ENCODE results near the gene MEF2A.
A peak's percentile ranks its signal among the peaks of the same experiment; 100 is the strongest.
"Not testable (repeated sequence)": the region's sequence is repeated elsewhere in the genome, so short reads cannot be mapped to it uniquely, and the experiment has no call there.

Gene MEF2A

GRCh38 chr15:99656205-99656604 is 90.4 kb downstream of the MEF2A start:
- DNase-seq: no peak

GRCh38 chr15:99657996-99658395 is 92.2 kb downstream of the MEF2A start:
- DNase-seq: no peak

- no peak for DNase-seq
Measured at GRCh38 chr15:99662903-99663302, 97.1 kb downstream of the MEF2A start.

GRCh38 chr15:99666073-99666472 is 100.3 kb downstream of the MEF2A start:
- not testable (repeated sequence) for DNase-seq

- no peak for DNase-seq
Measured at GRCh38 chr15:99668533-99669182, 102.9 kb downstream of the MEF2A start.

DNA sequence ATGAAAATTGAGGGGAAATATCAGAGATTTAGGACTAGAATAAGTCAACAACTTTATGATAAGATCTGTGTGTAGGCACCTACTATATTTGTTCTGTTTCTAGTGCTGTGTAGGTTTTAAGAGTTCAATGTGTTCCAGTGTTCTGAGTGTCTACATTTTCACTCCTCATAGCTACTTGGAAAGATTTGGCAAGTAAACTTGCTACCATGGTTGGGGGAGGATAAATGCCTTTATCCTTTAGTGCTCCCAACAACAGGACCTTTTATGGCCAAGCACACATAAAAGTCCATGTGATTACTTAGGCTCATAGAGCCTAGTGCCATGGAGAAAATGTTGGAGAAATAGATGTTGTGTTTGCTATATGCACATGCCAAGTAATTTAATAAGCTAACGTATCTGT is 103.5 kb downstream of the MEF2A start:
- DNase-seq: no peak

DNA sequence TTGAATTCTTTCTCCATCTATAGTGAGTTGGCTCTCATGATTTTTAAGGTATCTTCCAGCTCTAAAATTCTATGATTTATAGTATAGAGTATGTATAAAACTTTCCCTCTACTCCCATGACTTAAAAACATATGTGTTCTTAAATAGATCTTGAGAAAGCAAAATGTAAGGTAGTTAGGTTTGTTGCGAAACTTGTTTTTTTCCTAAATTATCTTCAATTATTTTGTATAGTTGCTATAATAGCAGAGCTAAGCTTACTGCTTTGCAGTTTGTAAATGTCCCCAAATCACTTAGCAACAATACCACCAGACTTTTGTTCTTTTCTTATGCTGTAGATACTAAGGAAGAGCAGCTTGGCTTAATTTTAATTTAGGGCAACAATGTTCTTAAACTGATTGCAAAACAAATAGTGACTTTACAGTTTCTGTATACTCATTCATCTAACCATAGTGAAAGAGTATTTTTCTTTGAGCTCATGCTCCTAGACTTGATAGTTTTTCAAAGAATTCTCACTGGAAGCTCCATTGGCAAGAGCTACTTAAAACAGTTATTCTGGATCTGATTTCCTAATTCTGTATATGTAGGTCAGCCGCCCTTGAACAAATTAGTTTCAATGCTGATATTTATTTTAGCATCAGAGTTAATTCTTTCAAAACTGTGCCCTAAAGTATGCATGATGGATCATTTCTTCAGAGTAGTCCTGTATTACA is 106.3 kb downstream of the MEF2A start:
- DNase-seq: no peak

DNA sequence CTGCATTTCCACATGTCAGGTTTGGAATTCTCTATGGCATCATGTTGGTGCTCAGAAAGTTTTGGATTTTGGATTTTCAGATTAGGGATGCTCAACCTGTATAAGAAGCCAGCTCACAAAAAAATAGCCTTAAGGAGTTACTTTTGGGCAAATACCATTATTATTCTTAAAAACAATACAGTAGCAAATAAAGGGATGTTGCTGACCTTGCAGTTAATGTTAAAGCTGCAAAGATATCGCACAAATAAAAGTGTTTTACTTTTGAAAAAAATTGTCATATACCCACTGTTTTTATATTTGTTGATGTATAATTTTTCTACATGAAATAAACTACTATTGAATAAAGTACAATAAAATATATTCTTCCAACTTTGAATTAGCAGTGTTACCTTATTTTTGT is 107.3 kb downstream of the MEF2A start:
- no peak for DNase-seq

DNA sequence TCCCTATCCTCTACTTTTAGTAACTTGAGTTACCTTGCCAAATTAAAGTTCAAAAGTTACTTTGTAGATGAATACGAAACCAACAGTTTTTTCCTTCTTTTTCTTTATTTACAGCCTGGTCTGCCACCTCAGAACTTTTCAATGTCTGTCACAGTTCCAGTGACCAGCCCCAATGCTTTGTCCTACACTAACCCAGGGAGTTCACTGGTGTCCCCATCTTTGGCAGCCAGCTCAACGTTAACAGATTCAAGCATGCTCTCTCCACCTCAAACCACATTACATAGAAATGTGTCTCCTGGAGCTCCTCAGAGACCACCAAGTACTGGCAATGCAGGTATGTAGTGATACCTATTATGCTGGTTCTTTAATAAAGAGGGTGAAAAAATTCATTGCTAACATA is 108.5 kb downstream of the MEF2A start:
- no peak for DNase-seq

DNA sequence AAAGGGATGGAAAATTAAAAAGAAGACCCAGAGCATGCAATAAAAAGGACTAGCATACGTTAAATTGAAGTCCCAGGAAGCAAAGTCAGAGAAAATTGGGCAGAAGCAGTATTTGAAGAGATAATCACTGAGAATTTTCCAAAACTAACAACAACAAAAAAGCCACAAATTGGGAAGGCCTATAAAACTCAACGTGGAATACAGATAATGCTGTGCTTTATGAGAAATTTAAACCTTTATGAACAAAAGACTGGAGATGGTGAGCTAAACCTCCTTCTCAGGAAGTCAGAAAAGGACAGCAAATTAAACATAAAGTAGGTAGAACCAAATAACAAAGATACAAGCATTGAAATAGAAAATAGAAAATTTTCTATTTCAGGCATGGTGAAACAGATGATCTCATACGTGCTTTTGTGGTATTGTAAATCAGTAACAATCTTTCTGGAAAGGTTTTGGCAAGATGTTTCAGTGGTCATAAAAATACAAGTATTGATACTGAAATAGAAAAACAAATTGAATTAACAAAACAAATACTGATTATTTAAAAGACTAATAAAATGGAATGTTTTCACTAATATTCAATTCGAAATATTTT is 111.9 kb downstream of the MEF2A start:
- DNase-seq: no peak

DNA sequence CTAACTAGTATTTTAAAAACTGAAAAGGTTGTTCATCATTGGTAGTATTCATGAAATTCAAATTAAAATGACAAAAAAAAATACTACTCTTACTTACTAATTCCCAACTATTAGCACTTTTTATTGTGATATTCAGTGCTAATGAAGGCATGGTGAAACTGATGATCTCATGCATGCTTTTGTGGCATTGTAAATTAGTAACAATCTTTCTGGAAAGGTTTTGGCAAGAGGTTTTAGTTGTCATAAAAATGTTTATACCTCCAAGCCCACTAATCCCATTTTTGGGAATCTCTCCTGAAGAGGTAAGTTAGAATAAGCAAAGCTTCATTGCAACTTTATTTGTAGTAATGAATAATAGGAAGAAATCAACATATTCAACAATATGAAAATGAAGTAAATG is 114.5 kb downstream of the MEF2A start:
- DNase-seq: no peak

- DNase-seq: no peak
Measured at GRCh38 chr15:99681990-99682389, 116.2 kb downstream of the MEF2A start.

GRCh38 chr15:99682455-99682854 is 116.7 kb downstream of the MEF2A start:
- DNase-seq: no peak

DNA sequence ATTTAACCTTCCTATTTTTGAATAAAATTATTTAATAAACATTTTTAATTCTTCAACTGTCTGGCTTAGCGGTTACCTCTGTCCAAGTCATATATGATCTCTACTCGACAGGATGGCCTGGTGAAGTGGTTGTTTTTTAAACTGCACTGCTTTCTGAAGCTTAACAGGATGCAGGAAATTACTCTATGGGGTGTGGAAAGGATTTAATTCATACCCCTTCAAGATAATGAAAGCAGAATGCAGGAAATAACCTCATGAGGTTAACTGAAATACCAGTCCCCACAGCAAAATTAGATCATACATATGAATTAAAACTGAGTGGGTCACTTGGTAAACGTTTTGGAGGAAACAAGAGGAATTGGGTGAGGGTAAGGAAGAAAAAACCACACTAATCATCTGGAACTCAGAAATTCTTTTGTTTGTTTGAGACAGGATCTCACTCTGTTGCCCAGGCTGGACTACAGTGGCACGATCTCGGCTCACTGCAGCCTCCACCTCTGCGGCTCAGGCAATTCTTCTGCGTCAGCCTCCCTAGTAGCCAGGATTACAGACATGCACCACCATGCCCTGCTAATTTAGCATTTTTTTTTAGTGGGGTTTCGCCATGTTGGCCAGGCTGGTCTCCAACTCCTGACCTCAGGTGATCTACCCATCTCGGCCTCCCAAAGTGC is 117.4 kb downstream of the MEF2A start:
- DNase-seq: no peak

DNA sequence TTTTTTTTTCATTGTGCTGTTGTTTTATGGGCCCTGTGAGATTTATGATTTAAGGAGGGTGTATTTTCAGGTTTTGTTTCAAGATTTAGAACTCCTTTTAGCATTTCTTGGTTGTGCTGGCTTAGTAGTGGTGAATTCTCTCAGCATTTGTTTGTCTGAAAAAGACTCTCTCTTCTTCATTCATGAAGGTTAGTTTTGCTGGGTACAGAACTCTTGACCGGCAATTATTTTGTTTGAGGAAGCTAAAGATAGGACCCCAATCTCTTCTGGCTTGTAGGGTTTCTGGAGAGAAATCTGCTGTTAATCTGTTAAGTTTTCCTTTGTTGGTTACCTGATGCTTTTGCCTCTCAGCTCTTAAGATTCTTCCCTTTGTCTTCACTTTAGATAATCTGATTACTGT is 120.5 kb downstream of the MEF2A start:
- DNase-seq: no peak

- no peak for DNase-seq
Measured at GRCh38 chr15:99692825-99693224, 127.0 kb downstream of the MEF2A start.

DNA sequence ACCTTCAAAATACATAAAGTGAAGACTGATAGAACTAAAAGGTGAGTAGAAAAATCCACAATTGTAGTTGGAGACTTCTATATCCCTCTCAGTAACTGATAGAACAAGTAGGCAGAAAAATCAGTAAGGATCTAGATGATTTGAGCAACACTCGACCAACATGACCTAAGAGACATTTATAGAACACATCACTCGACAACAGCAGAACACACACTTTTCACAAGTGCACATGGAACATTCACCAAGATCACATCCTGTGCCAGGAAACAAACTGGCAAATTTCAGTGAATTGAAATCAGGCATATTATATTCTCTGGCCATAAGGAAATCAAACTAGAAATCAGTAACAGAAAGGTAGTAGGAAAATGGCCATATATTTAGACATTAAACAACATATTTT is 130.3 kb downstream of the MEF2A start:
- DNase-seq: no peak

- no peak for DNase-seq
Measured at GRCh38 chr15:99702895-99703602, 137.3 kb downstream of the MEF2A start.

DNA sequence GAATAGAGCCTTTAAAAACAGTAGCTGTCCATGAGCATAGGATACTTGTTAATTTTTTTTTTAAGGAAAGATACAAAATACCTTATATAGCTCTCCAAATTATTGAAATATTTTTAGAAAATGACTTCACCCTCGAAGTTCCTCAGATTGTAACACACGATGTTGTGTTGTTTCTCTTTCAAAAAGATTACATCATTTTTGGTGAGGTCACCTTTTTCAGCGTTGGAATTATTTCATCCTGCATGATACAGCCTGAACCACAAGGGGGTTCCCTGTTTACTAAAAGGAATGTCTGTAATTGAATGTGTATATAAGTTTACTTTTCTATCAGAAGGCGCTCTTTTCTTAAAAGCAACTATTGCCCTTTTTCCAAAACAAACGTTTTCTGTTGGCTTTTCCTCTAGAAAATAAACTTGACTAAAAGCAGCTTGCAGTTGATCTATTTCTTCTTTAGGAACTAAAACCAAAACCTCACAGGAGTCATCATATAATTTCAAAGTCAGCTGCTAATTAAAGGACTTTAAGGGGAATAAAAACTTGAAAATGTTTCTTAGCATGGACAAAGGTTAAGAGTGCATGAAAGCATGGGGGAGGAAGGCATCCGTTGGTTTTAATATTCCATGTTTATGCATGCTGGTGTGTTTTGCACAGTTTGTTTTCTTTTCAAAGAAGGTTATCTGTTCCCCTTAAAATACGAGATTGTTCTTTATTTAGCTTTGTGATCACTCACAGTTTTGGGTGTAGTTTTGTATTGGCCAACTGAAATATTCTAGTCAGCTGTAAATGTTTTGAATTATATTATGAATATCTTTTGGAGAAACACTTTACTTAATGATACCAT is 138.0 kb downstream of the MEF2A start:
- peak; percentile 29 for DNase-seq

- DNase-seq: peak; percentile 88
Measured at GRCh38 chr15:99704444-99704838, 138.7 kb downstream of the MEF2A start.

DNA sequence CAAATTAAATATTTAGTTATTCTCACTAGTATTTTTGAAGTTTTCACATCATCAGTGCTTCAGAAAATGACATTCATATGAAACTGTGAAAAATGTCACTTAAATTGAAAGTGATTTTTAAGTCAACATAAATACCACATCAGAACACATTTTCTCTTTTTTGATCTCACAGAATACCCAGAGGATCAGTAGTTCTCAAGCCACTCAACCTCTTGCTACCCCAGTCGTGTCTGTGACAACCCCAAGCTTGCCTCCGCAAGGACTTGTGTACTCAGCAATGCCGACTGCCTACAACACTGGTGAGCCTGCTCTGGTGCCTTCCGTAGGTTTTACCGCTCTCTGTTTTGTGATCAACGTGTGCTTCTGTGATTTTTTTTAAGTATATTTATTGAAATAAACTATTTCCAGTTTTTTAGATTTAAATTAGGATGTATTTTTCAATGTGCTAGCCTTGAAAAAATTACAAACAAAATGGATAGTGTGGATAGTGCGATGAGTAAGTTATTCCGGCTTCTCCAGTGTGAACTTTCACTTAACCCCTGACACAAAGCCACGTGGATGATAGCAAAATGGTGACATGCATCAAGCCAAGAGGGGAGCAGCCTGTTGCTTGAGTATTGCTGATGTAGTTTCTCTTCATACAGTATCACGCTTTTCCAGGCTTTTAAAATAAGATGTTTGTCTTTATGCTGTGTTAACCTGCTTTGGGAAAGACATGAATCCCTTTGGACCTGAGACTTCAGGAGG is 140.9 kb downstream of the MEF2A start:
- DNase-seq: no peak
